GM18858 (cell line): Measurements from ENCODE around the gene CALM1.

Experiments
- ATAC-seq: cut with Tn5 transposase; IDR thresholded peaks from one replicate; pipeline ENCODE4 v1.9.1; 2021; ENCODE audit not compliant: unreplicated experiment

The CALM1 gene

DNA sequence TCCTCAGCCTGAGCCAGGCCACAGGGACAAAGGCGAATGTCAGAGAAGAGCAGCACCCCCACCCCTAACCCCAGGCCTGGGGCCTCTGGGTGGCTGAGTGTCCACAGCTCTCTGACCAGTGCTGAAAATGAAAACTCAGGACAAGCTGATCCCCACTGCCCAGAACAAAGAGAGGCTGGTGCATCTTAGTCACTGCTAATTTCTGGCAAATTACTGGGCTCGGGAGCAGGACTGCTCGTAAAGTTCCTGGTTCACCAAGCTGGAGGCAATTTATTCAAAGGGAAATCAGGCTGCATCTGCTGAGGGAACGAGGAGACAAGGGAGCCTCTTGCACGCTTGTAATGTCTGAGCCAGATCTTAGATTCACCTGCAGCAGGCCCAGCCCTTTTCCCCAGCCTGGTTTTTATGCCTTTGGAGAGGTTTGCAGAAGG lies 43.2 kb downstream of the CALM1 start:
- no peak for ATAC-seq

DNA sequence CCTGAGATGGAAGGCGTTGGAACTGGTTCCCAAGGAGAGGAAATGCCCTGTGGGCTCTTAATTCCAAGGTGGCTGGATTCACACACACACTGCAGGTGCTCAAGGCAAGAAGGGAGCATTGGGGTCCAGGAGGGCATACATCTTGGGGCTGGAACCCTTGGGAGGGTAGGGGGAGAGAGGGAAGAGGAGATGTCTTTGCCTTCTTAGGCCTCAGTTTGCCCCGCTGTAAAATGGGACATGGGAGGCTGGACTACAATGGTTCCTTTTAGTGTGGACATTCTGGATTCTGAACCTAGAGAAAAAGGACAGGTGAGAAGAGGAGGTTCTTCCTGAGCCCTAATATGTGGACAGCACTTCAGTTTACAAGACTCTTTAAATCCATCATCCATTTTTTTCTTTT lies 43.8 kb downstream of the CALM1 start:
- ATAC-seq, result no peak

DNA sequence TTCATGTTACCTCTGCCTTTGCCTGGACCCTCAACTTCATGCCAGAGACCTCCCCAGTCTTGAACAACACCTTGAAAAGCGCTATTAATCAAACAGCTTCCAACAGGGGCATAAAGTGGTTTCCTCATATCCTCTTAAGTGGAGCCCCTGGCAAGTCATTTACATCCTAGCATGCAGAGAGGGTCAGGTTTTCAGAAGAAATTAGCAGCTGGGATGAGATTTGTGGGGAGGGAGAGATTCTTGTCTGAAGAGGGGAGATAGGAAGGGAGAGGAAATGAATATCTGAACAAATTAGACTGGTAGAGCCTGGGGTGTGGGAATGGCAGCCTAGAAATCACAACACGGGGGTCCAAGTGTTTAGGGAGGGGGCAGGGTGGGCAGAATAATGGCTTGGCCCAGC lies 45.6 kb downstream of the CALM1 start:
- no peak for ATAC-seq

DNA sequence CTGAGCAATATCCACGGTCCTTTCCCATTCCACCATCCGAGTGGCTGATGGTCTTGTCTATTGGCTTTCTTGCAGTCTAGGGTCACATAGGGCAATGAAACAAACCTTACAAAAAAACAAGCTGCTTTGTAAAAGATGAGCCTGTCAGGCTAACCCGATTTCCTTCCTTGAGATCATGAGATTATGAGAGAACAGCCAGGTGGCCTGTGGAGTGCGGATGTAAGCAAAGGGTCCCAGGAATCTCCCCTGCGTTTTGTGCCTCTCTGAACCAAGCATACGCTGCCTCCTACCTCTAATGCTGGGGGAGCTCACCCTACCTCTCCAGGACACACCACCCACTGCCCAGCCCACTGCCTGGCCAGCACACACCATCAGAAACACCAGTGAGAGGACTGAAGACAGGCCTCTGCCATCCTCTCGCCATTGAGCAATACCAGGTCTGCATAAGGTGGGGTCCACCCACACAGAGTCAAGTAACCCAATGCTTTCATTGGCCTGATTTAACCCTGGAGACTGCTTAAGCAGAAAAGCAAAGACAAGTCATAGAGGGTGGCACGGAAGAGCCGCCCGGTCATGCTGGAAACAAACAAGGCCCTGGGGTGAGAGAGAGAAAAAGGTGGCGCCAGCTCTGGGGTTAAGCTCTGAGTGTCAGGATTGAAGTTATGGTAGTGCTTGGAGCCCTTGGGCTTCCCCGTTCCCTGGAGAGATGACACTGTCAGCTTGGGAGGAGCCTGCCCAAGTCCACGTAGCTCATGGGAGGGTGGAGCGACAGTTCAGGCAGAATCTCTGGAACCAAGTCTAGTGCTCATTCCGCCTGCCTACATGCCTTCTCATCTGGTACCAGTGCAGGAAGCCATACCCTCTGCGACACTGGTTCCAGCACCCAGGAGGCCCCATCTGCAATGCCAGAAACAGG lies 46.6 kb downstream of the CALM1 start:
- no peak for ATAC-seq

DNA sequence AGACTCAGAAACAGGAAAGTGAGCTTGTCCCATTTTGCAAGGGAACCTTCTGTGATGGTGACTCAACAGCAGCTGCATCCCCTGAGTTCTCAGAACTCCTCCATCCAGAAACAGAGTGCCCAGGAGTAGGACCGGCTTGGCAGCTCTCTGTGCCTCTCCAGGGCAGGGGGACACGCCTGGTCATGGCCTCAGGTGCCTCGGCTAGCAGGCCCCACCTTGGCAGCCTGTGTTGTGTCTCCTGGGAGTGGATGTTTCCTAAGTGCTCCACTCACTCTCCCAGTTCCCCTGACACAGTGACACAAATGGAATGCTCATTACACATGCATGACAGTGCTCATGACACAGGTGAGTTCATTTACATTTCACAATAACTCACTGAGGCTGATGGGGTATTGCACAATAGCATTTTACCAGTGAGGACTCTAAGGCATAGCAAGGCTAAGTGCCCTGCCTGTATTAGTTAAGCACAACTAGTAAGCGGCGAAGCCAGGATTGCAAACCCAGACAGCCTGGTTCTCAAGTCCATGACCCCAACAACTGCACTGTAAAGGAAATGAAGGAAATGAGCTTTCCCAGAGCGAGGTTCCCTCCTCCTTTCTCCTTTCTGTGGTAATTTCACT lies 47.4 kb downstream of the CALM1 start:
- ATAC-seq, result no peak

DNA sequence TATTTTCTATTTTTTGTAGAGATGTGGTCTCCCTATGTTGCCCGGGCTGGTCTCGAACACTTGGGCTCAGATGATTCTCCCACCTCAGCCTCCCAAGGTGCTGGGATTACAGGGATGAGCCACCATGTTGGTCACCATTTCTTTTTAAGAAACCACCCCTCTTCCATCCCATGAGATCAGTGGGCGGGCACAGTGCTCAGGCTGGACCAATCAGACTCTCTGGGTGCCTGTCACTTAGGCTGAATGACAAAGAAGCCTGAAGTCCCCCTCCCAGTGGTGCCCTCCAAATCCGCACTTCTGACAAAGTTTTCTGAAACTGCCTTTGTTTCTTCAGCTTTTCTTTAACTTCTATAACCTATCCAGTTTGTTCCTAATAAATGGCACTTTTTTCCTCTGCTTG lies 48.2 kb downstream of the CALM1 start:
- ATAC-seq, result no peak

DNA sequence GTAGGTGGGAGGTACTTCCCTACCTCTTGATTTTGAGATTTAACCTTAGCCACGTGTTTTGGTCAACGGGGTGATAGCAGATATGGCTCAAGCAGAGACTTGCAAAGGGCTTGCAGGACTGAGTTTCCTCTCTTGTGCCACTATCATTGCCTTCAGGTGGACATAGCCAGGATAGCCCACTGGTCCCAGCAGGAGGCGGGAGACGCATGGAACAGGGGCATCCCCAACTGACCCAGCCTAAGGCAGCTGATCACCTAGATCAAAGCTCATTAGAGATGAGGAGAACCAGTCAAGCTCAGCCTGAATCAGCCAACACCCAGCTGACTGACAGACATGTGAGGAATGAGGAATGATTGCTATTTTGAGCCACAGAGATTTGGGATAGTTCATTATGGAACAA lies 49.6 kb downstream of the CALM1 start:
- ATAC-seq, result no peak

DNA sequence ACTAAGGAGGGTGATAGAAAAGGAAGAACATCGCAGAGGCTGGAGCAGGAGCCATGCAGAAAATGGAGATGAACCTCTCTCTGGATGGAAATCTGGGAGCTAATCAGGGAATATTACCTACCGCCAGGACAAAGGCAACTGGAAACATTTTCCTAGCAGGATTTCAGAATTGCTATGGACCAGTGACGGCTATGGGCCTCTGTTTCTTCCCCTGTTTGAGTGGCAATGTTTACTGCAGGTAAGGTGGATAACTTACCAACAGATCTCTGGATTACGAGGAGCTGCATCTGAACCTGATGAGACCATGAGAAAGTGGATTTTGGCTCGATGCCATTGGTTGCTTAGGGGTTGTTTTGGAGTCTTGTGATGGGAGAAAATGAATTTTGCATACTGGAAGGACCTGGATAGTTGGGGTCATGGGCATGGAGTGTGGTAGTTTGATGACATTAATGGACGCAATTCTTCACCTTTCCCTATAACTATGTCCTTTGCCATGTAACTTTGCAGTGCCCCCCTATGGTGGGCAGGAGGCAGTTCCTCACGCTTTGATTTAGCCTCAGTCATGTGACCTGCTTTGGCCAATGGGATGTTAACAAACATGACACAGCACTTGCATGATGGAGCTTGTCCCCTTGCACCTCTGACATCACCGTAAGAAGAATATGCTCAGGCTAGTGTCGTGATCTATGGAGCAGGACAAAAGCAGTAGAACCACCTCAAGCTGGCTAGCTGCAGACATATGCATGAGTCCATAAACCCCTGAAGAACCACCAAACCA lies 51.1 kb downstream of the CALM1 start:
- ATAC-seq, result no peak

DNA sequence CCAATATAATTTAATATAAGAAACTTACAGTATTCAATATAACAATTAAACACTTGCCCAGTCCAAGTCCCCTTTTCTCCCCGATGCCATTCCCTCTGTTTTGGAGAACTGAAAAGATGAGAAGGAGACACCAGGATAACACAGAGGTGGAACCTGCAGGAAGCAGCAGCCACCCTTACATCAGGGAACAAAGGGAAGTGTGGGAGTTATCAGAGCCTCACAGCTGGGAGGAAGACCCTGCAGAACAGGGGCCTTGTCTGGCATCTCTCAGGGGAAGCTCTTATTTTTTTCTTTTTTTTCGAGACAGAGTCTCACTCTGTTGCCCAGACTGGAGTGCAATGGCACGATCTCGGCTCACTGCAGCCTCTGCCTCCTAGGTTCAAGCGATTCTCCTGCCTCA lies 52.6 kb downstream of the CALM1 start:
- ATAC-seq, result no peak

DNA sequence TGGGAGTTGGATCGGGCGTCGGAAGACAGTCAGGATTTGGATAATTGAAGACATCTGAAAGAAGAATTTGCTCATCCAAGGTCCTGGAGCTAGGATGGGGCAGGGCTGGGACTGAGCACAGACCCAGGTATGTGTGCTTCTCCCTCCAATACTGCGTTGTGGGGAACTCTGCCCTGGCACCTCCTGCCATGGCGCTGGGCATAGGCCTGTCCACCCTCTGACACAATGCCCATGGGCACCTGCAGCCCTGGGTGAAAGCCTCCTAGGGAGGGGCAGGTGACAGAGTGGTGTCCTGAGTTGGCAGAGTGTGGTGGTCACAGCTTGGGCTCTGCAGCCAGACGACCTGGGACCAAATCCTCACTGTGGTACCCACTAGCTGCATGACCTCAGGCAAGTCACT lies 53.3 kb downstream of the CALM1 start:
- no peak for ATAC-seq

DNA sequence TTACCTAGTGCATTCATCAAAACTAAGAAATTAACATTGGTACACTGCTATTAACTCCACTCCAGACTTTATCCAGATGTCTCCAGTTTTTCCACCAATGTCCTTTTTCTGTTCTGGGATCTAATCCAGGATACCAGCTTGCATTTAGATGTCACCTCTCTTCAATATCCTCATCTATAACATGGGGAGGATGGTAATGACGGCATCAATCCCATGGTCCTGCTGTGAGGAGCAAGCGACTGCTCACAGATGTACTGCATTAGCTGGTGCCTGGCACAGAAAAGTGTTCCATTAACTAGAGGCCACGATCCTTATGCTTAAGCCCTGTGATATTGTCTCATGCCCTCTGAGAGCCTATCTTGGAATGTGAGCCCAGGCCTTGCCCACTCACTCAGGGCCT lies 53.8 kb downstream of the CALM1 start:
- no peak for ATAC-seq

DNA sequence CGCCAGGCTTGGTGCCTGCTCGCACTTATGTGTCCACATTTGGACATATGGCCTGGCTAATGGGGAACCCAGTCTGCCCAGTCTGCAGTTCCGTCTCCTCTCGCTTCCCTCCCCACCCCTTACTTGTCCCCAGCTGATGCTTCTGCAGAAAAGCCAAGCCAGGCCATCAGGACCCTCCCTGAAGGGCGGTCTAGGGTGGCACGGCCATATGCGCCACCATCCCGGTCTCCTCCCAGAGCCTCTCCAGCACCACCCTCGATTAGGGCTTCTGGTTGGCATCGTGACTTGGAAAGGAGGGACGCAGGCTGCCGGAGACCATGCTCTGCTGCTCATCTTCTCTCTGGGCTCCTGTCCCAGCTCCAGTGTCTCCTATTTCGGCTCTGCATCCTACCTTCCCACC lies 54.6 kb downstream of the CALM1 start:
- no peak for ATAC-seq

DNA sequence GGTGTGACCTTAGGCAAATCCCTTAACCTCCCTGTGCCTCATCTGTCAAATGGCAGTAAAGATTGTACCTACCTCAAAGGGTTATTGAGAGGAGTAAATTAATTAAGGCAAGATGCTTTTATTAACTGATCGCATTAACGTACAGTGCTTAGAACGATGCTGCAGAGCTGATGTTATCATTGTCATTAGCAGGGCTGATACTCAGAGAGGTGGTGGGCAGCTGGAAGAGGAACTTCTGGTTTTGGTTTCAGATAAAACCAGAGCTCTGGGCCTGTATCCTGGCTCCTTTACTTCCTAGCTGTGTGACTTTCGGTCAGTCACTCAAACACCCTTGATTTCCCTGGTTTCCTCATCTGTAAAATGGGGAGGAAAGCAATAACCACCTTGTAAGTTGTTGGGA lies 55.1 kb downstream of the CALM1 start:
- no peak for ATAC-seq

DNA sequence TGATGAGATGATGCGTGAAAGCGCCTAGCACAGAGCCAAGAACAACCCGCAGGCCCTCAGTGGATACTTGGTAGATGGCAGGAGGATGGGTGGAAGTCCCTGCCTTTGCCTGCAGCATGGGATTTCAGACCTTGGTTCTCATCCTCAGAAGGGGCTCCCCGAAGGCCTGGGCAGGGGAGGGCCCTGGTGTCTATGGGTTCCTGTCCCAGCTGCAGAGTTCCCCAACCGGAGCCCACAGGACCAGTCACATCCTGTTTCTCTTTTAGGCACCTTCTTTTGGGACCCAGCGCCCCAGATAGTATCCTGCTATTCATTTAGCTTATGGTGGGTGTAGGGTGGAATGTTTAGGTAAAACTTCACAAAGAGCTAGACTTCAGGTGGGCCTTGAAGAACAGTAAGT lies 55.5 kb downstream of the CALM1 start:
- ATAC-seq, result no peak

DNA sequence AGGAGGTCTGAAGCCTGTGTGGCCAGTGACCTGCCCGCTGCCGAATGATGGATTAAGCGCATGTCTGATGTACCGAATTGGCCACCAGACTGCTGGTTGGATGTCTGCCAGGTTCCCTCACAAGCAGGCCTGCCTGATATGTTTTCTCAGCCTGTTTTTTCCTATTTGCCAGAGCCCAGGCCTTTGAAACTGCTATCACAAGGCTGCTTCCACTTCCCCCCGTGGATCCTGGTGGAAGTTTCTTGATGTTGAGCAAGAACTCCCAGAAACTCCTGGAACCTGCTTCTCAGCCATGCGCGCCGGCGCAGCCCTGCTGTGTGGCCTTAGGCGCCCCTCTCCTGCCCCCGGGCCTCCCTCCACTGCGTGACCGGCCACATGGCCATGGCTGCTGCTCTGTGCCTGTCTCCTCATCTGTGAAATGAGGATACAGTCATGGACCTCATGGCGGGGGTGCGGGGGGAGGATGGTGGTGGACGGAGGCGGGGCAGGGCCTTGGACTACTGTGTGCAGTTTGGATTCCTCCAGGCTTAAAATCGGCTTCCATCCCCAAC lies 56.6 kb downstream of the CALM1 start:
- no peak for ATAC-seq

DNA sequence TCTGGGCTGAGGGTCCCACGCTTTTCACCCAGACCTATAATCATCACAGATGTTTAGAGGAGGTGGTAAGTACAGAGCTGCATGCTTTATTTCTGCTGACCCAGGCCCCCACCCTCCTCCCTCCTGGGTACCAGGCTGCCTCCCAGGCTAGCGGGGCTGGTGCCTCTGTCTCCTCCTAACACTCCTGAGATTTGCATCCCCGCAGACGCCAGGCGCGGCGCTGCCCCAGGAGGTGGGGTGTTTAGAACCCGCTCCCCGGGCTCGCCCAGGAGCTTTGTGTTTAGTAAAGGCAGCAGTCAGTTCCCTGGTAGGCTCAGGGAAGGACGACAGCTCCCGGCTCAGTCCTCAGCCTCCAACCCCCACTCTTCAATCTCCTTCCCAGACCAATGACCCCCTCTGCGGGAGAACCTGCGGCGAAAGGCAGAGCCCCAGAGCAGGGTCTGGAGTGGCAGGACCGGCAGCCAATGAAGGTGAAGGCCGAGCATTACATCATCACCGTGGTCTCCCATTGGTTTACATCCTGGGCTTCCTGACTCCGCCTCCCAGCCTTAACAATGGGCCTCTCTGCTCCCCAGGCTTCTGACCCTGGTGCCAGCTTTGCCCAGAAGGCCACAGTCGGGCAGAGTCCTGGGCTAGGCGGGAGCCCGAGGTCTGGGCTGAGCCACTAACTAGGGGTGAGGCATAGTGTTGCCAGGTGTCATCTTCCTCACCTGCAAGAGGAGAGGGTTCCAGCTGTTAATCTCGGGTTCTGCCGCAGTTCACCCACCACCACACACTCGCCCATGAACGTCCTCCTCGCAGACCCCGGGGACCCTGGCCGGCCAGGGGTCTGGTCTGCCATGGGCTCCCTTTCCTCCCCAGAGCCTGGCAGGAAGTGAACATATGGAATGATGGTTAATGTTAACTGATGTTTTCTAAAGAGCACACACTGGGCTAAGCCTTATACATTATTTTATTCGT lies 57.5 kb downstream of the CALM1 start:
- ATAC-seq, result no peak

DNA sequence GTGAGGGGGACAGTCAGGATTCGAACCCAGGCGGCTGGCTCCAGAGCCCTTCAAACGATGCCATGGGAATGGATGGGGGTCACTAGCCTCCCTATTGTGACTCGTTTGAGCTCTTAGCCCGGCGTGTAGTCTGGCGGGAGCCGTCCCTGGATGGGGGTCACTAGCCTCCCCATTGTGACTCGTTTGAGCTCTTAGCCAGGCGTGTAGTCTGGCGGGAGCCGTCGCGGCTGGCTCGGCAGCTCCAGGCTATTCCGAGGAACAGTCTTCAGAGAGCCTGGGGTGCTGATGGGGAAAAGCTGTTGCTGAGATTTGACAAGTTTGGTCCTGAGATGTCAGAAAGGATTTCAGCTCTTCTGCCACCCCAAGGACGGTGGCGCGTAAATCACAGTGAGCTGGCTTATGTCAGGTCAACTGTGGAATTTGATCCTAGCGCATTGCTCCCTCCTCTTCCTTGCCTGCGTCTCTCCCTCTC lies 58.3 kb downstream of the CALM1 start:
- no peak for ATAC-seq

DNA sequence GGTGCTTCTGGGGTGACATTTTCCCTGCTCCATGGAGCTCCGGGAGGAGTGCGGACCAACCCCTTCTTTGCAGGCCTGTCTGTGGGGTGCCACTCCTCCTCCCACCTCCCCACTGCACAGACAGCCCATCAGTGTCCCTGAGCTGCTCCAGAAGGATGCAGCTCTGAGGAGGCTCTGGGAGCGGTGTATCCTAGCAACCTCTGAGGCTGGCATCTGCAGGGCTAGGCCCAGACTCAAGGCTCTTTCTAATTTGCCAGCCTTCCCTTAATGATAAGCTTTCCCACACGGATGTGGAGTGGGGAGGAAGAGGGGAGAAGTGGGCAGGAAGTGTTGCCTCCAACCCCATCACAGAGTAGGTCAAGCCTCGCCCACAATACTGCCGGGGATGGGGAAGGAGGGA lies 59.7 kb downstream of the CALM1 start:
- ATAC-seq, result no peak

DNA sequence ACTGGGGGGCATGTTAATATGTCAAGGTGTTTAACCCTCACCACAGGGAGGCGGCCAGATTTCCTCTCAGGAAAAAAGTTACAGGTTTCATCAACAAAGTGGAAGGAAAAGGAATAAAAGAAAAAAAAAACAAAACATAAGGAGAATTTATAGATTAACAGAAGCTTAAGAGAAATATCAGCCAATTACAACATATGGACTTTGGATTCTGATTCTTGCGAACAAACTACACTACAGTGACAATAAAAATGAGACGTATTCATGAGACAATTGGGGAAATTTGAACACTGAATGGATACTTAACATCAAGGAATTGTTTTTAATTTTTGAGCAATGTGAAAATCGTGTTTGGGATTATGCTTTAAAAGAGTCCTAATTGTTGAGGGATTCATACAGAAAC lies 60.4 kb downstream of the CALM1 start:
- ATAC-seq, result no peak
